ENCODE data around the gene RIC8B.

DNA sequence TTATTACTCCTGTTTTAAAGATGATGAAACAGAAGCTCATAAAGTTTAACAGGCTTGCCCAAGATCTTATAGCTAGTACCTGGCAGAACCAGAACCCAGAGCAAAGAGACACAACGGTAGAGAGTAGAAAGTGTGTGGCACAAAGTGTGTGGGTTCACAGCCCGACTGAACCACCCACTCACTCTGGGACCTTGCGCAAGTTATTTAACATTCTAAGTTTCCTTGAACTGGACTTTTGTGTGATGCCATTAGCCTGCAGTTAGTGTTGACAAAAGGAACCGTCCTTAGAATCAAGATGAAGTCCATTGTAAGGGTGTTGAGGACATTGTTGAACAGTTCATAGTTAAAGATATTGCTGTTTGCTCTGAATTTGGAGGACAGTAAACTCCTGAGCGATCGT, 29.9 kb upstream of the RIC8B start:
- no peak for TF ChIP-seq NANOG (IDR thresholded peaks at IDR 0.05; ENCODE audit: insufficient read depth, low read depth, low read length, poor library complexity, severe bottlenecking)
- TF ChIP-seq RAD21 (IDR thresholded peaks at IDR 0.05 in 1 of 2, conservative IDR thresholded peaks at IDR 0.05 in 1 of 2; ENCODE audit: low read depth in 2 of 2, low read length in 2 of 2): no peak
- no peak for TF ChIP-seq POLR2AphosphoS5 (IDR thresholded peaks at IDR 0.05; ENCODE audit: low read depth, low read length)
- TF ChIP-seq, protein P1, sequence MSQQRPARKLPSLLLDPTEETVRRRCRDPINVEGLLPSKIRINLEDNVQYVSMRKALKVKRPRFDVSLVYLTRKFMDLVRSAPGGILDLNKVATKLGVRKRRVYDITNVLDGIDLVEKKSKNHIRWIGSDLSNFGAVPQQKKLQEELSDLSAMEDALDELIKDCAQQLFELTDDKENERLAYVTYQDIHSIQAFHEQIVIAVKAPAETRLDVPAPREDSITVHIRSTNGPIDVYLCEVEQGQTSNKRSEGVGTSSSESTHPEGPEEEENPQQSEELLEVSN (IDR thresholded peaks at IDR 0.05): no peak
